Kidney epithelial cell (primary cell): ENCODE data around the gene LBX2. TPM values are rescaled to one million over a fixed set of nuclear protein-coding genes. Genes with fewer than 3 reads are reported as not detected.

Experiments used
- DNase-seq: peaks from one replicate; pipeline ENCODE4 v3.0.0-alpha.2; 2010; ENCODE audit warnings: low read depth
- H3K27me3 ChIP-seq: 2 replicates; pipeline ENCODE4 v1.6.0; 2011; ENCODE audit warnings: low read length; ENCODE audit not compliant: control insufficient read depth, insufficient read depth
- H3K36me3 ChIP-seq: 2 replicates; pipeline ENCODE4 v1.5.1; 2011; ENCODE audit warnings: low read length; ENCODE audit not compliant: control insufficient read depth, insufficient read depth
- H3K4me3 ChIP-seq: 2 replicates; pipeline ENCODE4 v1.5.1; 2011; ENCODE audit warnings: low read depth, mild to moderate bottlenecking, control low read depth, low read length
- CTCF ChIP-seq: IDR thresholded peaks from 2 replicates; pipeline ENCODE4 v1.5.1; 2011; ENCODE audit warnings: mild to moderate bottlenecking, moderate library complexity, low read length, control low read depth, inconsistent platforms; ENCODE audit not compliant: insufficient read depth, poor library complexity, severe bottlenecking
- total RNA-seq: library from RNA; depleted of rRNA; stranded (reverse); fragments of >200 nt; gene quantifications from 2 replicates; pipeline ENCODE4 v1.2.3, GENCODE V29; 2015

Gene LBX2
- total RNA-seq, 1 donor from 2014 or later, result 1.9 TPM

DNA sequence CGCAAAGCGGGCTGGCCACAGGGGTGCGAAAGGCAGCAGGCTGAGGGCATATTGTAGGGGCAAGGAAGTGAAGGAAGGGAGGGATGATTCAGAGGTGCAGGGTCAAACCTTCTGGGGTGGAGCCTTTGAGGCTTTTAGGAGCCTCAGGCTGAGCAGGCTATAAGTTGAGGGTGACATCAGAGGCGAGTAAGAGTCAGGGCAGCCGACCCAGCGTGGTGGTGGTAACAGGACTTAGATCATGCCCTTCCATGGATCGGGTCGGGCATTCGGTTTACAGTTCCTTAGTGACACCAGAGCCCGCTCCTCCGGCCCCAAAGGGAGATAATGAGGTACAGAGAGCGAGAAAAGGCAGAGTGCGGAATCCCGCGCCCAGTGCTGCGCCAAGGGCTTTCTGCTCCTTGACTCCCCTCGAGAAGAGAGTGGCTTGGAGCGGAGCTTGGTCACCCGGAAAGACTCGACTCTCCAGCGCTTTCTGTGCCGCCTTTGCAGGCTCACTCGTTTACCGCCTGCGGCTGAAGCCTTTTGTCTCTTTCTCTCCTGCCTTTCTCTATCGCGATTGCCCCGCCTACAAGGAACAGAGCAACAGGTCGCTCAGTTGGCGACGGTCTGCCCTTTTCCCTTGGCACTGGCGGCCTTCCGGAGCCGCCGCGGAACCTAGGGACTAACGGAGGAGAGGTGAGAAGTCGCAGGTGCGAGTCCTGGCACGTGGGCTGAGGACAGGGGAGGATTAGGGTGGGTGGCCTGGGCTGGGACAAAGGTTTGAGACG lies 720 bp downstream of the LBX2 start:
- DNase-seq, result no peak
- H3K36me3 ChIP-seq, result no peaks in the 10 kb centered on the region
- TF ChIP-seq CTCF, result no peak
- peak overlapping the region; percentile 25 for H3K4me3 ChIP-seq
- H3K27me3 ChIP-seq, result peaks cover 48% of the 10 kb centered on the region

DNA sequence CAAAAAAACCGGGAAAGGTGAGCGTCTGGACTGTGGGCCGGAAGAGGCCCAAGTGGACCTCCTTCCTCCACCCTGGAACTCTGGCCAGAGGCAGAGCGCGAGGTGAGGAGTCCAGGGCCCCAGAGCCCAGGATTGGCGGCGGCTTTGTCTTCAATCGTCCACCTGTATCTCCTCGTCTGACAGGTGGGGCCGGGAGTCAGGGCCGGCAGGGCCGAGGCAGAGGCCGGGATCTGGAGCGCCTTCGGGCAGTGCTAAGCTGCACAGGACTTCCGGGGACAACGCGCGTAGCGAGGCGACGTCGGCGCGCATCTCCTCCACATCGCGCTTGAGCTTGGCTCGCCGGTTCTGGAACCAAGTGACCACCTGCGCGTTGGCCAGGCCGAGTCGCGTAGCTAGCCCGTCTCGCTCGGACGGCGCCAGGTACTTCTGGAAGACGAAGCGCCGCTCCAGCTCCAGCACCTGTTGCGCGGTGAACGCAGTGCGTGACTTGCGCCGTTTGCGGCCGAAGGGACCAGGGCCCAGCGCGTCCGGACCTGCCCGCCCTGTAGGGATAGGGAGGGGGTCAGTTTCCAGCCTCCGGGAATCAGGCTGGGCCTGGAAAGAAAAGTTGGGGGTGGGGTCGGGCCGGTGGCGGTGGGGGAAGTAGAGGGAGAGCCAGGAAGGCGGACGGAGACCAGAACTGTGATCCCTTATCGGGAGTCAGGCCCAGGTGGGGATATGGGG lies 1.5 kb downstream of the LBX2 start:
- TF ChIP-seq CTCF, result no peak
- H3K4me3 ChIP-seq, result peak overlapping the region; percentile 25
- peaks cover 48% of the 10 kb centered on the region for H3K27me3 ChIP-seq
- no peak for DNase-seq
- peaks cover 1% of the 10 kb centered on the region for H3K36me3 ChIP-seq

DNA sequence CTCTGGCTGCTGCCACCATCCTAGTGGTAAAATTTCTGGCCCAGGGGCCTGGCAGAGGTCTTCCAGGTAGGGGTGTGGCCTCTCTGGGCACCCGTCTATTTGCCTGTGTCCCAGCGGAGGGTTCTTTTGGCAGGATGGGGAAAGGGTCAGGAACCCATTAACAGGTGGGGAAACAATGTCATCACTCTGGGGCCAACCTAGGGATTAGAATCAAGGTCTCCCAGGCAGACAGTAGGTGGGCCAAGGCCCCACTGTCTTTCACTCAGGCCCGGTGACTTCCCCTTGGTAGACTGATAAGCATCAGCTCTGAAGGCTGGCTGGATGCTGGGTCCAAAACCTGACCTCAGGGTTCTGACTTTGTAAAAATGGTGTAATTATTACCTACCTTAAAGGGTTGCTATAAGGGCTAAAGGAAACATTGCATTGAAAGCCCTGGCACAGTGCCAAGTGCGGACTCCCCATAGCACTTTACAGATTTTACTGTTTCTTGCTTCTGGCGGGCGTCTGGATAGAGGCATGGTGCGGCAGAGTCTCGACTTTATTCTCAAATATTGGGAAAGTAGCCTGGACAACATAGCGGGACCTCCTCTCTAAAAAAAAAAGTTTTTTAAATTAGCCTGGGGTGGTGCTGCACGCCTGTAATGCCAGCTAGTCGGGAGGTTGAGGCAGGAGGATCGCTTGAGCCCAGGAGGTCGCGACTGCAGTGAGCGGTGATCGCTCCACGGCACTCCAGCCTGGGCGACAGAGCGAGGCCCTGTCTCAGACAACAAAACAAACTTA lies 2.2 kb downstream of the LBX2 start:
- Histone ChIP-seq H3K36me3 (peaks cover 1% of the 10 kb centered on the region), H3K4me3 (no peak overlapping the region), H3K27me3 (peaks cover 44% of the 10 kb centered on the region)
- no peak for DNase-seq
- no peak for TF ChIP-seq CTCF

- no peak for DNase-seq
- peaks cover 31% of the 10 kb centered on the region for H3K27me3 ChIP-seq
- peaks cover 1% of the 10 kb centered on the region for H3K36me3 ChIP-seq
- no peak overlapping the region for H3K4me3 ChIP-seq
- TF ChIP-seq CTCF, result no peak
Observed at GRCh38 chr2:74495440-74495839, 4.0 kb downstream of the LBX2 start.

GRCh38 chr2:74493546-74493945 lies 5.9 kb downstream of the LBX2 start:
- Histone ChIP-seq H3K36me3 (peaks cover 1% of the 10 kb centered on the region), H3K27me3 (peaks cover 12% of the 10 kb centered on the region), H3K4me3 (no peak overlapping the region)
- no peak for DNase-seq
- TF ChIP-seq CTCF, result no peak
